Hematopoietic multipotent progenitor cell treated with erythropoietin and hydrocortisone succinate and interleukin-3 and kit ligand, for 15 days (in vitro differentiated cells): ENCODE data around the gene KCNQ5.

Source experiments
- DNase-seq: peaks from one replicate; pipeline ENCODE4 v3.0.0-alpha.2; 2015; ENCODE audit warnings: low spot score

KCNQ5 gene

DNA sequence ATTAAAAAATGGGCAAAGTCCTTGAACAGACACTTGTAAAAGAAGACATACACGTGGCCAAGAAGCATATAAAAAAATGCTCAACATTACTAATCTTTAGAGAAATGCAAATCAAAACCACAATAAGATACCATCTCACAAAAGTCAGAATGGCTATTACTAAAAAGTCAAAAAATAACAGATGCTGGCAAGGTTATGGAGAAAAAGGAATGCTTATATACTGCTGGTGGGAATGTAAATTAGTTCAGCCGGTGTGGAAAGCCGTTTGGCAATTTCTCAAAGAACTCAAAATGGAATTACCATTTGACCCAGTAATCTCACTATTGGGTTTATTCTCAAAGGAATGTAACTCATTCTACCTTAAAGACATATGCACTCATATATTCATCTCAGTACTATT lies 436.9 kb downstream of the KCNQ5 start:
- no peak for DNase-seq

DNA sequence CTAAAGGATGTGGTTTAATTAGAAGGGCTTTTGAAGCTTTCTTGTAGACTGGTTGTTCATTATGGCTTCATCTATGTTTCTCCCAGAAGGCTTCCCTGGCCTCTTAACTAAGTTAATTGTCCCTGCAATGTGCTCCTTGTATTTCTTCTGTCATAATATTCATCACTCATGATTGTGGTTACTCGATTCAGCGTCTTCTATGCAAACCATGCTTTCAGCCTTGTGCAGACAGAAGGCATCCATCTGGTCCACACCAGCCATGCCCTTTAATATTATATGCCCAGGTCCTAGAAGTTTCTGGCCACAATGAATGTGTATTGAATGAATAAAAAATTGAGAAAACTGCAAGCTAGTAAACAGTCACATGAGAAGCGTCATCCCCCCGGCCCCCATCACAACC lies 440.3 kb downstream of the KCNQ5 start:
- DNase-seq = no peak

DNA sequence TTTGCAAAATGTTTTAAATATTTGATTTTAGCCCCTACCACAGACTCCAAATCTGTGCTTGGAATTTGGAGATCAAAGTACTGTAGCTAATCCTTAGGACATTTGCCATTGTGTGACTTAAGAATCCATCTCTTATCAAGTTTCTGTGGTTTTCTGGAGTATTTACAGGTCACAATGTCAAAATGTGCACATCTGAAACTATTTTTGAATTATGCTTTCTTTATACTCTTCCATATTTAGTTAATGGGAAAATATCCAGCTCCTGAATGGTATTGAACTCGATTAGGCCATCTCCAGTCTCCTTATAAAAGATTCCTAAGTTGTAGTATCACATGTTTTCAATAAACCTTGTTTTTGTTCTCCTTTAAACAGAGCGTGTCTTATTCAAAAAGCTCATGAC lies 441.0 kb downstream of the KCNQ5 start:
- no peak for DNase-seq

DNA sequence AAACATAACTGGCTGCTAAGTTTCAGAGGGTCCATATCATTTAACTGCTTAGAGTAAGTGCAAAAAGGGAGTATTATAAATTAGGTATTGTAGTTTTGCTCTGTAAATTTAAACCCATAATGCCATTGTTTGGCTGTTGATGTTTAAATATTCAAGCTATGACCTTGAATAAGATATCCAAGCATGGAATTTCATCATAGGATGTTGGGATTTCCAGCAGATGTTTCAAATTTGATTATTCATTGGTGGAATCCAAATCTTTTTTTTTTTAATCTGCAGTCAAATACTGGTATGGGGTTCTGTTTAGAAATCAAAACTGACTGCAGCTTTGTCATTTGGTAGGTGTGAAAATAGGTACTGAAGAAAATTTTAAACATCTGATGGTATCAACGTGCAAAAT lies 442.4 kb downstream of the KCNQ5 start:
- no peak for DNase-seq

DNA sequence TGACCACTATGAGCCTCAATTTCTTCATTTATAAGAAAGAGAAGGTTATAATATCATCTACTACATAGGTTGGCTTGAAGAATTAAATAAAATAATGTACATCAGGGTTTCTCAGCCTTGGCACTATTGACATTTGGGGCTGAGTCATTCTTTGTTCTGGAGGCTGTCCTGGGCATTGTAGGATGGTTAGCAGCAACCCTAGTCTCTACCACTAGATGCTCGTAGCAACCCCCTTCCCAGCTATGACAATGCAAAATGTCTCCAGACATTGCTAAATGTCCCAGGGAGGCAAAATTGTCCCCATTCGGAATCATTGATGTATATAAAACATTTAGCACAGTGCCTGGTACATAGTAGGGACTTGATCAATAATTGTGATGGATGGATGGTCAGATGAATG lies 451.4 kb downstream of the KCNQ5 start:
- DNase-seq = no peak

DNA sequence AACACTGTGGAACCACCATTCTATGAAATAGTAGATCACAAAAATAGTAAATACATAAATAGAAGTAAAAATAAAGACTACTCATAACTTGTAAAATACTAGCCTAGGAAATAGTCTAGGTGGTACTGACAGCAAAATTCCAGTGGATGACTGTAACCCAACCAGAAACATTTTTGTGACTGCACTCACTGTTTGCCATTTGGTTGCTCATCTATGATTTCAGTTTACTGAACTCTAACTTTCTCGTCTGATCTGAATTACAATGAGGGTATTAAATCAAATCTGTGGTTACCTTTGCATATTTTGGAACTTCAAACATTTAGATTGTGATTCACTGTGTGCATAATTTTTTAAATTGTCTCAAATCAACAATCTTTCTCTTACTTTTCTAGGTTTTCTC lies 452.3 kb downstream of the KCNQ5 start:
- no peak for DNase-seq

DNA sequence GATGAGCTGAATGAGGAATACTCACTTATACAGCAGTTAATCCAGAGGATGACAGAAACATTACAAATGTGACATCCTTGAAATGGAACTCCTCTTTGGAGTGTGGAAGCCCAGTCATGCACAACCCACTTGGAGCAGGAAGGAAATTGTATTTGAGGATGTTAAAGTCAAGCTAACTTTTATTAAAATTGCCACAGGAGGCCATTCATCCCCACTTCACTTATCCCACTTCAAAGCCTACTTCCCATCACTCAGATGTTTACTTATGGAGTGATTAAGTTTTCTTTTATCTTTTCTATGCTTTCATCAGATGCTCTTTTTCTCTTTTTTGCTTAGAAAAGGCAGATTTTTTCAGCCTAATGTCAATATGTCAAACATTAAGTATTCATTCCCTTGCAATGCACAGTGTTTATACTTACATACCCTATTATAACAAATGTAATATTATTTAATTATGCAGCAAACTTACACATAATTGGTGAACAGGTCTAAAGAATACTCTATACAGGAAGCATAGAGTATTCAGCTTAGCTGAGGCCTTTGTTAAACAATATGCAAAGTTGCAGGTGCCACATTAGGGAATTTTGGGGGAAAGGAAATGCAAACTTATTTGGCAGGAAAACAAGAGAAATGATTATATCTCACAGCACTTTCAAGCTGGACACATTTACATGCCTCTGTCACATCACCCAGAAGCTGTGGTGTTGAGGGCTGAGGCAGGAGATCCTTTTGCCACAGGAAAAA lies 454.5 kb downstream of the KCNQ5 start:
- no peak for DNase-seq

DNA sequence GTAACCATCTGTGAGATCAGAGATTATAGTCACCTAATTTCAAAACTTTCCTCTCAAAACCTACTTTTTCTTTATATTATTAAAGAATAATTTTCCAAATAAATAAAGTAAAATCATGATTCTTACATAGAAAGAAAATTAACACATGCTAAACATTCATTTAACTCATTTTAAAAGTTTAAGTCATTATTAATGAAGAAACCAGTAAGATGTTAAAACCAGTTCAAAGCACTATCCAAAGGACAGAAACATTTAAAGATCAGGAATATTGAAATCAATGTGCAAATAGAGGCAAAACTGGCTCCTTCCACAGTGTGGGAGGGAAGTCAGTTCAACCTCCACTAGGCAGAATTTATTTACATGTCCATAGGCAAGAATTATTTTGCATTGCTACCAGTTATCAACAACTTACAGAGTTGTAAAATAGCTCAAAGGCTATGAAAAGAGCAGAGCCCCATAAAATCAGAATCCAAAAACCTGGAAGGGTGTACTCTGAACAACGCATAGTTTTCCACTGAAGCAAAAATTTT lies 456.5 kb downstream of the KCNQ5 start:
- no peak for DNase-seq

DNA sequence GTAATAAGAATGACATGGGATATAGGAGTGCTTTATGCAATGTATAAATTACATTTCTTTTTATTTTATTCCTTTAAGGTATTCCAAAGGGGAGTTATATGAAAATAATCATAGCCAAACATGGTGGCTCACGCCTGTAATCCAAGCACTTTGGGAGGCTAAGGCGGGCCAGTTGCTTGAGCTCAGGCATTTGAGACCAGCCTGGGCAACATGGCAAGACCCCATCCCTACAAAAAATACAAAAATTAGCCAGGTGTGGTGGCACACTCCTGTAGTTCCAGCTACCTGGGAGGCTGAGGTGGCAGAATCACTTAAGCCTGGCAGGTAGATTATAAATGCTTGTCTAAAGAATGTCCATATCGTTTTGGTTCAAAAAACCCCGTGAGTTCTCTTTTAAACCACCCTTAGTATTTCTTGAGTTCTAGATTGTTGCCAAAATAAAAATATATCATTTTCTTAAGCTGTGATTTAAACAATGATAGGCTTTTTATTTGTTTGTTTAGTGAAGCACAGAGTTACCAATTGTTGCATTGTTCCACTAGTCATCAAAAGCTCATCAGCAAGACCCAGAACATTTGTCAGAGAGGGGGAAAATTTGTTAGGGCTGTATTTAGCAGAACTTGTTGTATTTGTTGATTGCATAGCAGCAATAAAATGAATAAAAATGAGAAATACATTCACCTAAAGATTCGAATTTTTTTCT lies 457.2 kb downstream of the KCNQ5 start:
- DNase-seq = no peak

DNA sequence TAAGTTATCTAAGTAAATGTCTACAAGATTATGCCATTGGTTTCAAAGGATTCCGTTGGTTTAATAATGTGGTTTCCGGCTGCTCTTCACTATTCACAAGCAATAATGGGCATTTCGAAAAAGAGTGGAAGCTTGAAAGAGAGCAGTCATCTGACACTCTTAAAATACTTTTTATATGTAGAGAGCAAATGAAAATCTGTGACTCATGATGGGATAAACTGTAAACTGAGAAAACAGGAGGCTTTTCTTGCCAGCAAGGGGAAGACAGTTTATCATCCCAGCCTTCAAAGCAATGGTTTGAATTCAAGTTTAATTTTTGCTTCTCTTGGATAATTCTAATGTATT lies 457.7 kb downstream of the KCNQ5 start:
- DNase-seq = no peak

DNA sequence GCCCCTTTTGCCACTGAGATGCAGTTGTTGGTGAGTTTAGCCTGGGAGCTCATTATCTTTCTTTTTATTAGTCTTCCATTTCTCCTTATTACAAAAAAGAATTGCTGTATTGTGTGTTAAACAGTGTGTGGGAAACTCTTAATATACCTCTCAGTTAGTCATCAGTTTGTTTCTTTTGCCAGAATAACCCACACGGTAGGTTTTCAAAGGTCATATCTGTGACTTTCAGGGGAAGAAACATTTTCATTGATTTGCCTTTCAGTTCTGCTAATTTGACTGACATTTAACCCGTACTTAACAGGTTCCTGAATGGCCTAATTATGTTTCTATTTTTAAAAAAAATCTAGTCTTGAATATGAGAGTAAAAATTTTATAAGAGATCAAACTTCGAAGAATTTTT lies 458.1 kb downstream of the KCNQ5 start:
- DNase-seq = no peak

DNA sequence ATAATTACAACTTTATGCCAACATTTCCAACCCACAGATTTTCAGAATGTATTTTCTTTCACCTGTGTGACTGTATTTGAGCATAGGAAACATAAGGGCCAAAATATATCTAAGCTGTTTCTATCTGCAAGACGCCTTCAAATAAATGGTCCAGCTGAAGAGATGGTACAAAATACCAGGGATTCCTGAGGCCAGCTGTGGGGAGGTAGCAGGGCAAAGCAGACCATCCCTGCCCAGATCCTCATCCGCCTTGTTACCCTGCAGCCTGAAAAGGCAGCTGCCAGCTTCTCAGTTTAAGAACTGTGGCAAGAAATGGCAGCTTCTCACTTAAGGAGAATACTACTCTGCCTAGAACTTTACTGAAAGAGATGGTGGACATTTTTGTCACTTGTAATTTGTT lies 460.1 kb downstream of the KCNQ5 start:
- no peak for DNase-seq

DNA sequence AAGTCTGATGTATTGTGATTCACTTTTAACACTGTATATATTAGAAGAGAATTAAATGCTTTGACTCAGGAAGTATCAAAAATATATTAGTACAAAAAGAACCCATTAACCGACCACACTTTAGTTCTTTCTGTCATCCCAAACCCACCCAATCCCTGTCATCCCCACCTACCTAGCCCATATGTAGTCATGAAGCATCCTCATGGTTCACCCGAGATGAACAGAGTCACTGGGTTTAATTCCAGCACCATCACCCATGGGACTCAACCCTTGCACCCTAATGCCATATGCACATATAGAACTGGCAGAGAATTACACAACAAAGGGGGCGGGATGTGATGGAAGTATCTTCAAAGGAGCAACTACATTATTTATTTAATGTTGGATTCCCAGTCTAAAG lies 462.0 kb downstream of the KCNQ5 start:
- DNase-seq = no peak

DNA sequence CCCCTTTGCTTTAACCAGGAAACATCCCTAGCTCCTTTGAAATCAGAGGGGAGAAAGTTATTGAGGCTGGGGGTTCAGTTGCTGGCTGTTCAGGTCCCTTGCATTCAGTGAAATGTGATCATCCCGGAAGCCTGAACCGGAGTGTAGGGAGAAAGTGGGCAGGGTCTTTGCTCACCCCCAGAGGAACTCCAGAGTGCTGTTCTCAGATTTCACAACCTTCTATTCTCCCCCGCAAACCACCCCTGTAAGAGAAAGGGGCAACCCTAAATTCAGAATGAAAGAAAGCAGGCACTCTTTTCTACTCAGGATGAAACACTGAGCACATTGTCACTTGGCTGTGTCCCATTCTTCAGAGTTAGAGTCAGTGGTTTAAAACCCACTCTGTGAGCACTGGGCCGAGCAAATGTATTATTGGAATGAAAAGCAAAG lies 463.6 kb downstream of the KCNQ5 start:
- DNase-seq = no peak

DNA sequence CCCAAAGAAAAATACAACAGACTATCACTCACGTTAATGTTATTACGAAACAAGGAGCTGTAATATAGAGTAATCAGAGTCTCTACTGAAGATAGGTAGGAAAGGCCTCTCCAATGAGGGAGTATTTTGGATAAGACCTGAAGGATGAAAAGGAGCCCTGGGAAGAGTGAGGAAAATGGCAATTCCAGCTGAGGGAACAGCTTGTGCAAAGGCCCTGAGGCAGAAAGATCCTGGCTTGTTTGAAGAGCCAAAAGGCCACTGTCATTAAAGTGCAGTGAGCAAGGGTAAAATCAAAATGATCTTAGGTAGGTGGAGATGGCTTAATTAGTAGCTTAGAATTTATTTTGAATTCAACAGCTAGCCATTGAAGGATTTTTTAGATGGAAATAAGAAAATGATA lies 464.9 kb downstream of the KCNQ5 start:
- no peak for DNase-seq

DNA sequence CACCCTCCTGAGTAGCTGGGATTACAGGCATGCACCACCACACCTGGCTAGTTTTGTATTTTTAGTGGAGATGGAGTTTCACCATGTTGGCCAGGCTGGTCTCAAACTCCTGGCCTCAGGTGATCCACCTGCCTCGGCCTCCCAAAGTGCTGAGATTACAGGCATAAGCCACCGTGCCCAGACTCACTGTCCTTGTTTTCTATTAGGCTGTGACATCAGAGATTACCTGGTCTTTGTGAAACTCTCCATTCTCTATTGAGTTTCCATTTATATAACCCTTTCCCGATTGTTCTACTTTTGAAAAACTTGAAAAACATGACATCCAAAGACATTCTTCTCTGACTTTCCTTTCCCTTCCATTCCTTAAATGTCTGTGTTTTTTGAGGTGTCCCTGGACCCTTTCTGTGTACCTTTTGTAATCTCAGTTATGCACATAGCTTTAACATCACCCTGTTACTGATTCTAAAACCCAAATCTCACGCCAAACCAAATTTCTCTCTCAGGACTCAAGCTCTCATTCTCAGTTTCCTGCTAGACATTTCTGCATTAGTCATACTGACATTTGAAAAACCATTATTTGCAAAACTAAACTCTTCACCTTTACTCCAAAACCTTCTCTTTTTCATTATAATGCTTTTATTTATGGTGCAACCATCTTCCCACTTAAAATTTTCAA lies 466.4 kb downstream of the KCNQ5 start:
- DNase-seq = no peak

DNA sequence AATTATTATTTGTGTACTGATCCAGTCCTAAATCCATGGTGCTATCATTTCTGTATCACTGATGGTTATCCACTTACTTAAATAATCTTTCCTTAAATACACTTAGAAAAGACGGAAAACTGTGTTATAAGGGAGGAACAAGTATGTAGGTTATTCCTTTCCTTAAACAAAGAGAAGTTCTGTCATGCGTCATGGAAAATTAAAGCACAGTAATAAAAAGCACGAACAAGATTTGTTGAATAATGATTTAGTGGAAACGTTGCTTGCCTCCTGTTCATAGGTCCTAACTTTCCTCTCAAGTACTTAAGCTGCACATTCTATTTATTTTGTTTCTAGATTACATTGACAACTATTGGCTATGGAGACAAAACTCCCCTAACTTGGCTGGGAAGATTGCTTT lies 483.1 kb downstream of the KCNQ5 start:
- no peak for DNase-seq

DNA sequence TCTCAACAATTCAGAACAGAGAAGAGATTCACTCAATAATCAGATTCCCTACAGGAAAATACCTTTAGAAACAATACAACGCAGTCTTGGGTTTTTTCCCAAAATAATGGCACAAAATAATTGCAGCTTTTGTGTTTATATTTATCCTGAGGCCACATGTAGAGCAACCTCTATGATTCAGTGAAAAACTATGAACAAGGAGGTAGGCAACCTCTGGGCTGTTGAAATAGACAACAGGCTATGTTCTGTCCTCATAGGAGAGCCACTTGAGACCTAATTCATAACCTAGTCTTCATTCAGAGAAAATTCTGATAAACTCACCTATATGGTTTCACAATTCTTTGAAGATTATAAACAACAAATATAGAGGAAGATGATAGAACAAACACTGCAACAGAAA lies 485.2 kb downstream of the KCNQ5 start:
- no peak for DNase-seq

DNA sequence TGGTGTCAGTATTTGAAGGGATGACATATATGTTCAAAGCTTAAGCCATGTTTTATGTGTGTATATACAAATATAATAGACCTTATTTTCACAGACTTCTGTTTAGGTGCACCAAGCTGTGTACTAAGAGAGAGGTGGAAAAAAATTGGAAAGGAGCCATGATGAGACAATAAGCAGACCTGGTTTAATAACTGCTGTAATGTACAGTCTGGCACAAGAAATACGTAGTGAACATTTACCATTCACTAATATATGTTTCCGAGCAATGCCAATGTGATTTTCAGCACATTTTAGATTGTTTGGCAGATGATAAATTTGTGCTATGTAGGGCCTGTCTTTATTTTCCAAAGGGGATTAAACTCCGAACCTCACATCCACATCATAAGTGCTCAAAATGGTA lies 487.1 kb downstream of the KCNQ5 start:
- DNase-seq = no peak

DNA sequence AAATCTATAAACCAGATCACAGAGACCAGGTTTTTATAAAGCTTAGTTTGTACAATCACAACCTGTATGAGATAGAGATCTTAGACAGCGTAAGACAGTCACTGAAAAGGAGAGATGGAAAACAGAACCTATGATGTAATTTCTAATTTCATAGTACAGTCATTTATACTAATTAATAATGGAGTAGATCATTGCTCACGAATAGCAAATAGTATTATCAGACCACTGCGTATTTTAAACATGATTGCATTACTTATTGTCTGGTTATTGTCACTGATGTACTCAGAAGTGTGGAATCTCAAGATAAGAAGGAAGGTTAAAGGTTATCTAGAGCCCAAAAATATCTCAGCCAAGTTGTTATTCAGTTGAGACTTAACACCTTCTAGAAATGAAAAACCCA lies 487.8 kb downstream of the KCNQ5 start:
- no peak for DNase-seq

DNA sequence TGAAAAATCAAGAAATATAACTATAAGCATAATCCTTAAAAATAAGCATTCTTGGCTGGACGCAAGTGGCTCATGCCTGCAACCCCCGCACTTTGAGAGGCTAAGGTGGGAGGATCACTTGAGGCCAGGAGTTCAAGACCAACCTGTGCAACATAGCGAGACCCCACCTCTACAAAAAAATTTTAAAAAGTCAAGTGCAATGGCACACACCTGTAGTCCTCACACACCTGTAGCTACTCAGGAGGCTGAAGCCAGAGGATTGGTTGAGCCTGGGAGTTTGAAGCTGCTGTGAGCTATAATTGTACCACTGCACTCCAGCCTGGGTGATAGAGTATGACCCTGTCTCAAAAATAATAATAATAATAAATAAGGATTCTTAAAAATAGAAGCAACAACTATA lies 494.5 kb downstream of the KCNQ5 start:
- no peak for DNase-seq

DNA sequence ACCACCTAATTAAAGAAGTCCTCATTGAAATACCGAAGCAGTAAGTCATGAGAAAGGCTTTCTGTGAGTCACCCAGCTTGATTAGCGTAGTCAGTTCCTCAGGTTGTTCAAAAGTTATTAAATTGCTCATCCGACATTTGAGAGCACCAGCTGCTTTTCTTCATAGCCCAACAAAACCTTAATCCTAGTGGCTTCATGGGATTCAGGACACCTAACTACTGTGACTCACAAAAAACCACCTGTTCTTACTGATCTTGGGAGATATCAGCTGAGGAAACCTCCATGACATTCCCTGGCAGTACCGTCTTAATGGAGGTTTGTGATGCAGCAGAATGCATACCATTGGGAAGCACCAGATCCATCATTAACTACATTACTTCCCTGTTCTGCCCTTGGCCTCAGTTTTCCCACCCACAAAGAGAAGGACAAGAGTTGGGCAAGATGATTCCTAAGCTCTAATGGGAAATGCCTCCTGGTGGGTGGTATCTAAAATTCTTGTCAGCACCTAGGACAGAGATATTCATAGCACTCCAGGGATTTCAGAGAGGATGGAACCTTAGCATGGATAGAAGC lies 499.6 kb downstream of the KCNQ5 start:
- no peak for DNase-seq
